Esophagus squamous epithelium (tissue), 4 donors: ENCODE measurements around the gene TPD52L2.

Source experiments
- CTCF ChIP-seq, 6 experiments: fragments of 450-650 bp in 4 of 6; fragments of 200-600 bp in 2 of 6; sonication (generic) in 2 of 6; IDR thresholded peaks; one replicate each; pipeline ENCODE4 v1.5.1; 2016 to 2019; ENCODE audit warnings: antibody characterized with exemption in 6 of 6, mild to moderate bottlenecking in 4 of 6, moderate library complexity in 4 of 6
- POLR2A ChIP-seq, 4 donors: fragments of 450-650 bp; IDR thresholded peaks; one replicate each; pipeline ENCODE4 v1.6.1; 2017; ENCODE audit warnings: antibody characterized with exemption in 4 of 4, mild to moderate bottlenecking in 4 of 4, moderate library complexity in 3 of 4

DNA sequence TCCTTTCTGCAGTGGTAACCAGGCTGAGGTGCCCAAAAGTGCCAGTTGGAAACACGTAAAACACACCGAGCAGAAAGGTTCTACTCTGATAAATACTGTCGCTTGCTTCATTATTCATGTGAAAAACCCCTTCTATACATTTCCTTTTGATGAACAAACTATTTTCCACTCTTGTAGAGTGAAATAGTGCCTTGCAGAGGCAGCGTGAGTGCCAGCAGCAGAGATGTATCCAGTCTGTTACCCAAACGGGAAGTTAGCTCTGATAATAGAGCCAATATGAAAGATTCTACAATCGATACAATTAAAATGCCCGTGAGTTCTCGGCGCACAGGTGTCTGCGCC lies 35.5 kb upstream of the TPD52L2 start:
- TF ChIP-seq CTCF (IDR thresholded peaks at IDR 0.05) (no peak), POLR2A (IDR thresholded peaks at IDR 0.05) (no peak)
